ENCODE results near the gene BBC3.

Gene BBC3

GRCh38 chr19:47232422-47233211, 1.6 kb upstream of the BBC3 start:
- no peak overlapping the region for H3K4me3 ChIP-seq (ENCODE audit: low read depth, low read length)

DNA sequence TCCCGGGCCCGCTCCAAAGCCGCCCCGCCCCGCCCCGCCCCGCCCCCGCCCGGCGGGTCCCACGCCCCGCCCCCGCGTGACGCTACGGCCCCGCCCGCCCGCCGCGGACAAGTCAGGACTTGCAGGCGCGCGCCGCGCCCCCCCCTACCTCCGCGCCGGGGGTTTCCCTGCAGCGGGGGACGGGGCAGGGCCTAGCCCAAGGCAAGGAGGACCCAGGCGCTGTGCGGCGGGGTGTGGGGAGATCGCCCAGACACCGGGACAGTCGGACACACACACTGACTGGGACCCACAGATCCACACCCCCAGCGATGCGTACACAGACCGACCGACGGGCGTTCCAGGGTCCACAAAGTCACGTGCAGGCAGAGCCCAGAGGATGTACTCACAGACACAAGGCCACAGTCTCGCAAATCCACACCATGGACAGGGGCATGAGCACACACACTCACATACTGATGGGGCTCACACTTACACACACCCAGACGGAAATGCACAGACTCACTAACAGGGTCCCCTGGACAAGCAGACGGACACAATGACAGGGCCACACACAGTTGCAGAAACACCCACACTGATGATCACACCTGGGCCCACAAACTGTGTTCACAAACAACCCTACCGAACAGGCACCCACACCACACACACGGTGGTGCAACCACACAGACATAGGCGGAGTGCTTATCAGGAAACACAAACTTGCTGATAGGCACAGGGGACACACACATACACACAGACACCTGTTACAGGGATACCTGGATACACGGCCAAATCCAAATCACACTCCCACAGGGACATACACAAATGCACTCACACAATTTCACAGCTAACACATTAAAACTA, 436 bp upstream of the BBC3 start:
- H3K4me3 ChIP-seq (ENCODE audit: low read depth, low read length): peak overlapping the region; percentile 48

DNA sequence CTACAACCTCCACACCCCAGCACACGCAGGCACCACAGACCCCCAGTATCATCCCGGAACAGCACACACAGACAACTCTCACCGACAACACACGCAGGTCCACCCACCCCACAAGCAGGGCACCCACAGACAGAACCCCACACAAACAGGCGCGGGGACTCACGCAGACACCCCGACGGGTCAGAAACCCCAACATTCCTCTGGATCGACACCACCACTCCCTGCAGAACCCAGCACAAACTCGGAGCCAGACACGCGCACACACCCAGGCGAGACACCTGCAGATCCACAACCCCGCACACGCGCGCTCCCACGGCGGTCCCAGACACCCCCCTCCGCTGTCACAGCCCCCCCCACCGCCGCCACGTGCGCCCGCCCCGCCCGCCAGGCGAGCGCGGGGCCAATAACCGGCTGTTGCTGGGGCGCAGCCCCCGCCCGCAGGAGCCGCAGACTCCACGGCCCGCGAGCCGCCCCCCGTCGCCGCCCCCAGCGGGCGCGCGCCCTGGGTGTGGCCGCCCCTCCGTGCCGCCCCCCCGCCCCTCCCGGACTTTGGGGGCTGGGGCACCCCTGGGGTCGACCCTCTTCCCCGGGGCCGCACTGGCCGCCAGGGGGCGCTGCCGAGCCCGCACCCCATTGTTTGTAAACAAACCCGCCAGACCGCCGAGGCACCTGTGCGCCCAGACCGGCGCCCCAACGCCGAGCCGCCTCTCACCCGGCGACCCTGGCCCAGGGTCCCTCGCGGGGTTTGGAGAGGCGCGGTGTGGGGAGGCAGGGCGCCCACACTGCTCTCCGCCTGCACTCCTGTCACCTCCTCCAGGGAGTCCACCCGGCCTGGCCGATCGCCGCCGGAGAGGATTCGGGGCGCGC, 712 bp downstream of the BBC3 start:
- peak overlapping the region; percentile 84 for H3K4me3 ChIP-seq (ENCODE audit: low read depth, low read length)

DNA sequence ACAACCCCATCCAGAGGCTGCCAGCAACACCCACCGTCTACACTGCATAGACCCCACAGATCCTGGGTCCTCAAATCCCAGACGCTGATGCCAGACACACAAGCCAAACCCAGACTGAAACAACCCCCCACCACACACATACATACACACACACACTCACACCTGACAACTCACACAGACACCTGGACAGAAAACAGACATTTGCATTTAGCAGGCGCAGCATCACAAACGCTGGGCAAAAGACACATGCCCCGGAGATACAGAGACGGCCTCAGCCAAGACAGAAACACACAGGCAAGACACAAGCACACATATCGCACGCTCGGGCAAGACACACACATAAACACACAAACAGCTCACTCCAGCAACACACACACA, 1.3 kb downstream of the BBC3 start:
- H3K4me3 ChIP-seq (ENCODE audit: low read depth, low read length): peak overlapping the region; percentile 84

DNA sequence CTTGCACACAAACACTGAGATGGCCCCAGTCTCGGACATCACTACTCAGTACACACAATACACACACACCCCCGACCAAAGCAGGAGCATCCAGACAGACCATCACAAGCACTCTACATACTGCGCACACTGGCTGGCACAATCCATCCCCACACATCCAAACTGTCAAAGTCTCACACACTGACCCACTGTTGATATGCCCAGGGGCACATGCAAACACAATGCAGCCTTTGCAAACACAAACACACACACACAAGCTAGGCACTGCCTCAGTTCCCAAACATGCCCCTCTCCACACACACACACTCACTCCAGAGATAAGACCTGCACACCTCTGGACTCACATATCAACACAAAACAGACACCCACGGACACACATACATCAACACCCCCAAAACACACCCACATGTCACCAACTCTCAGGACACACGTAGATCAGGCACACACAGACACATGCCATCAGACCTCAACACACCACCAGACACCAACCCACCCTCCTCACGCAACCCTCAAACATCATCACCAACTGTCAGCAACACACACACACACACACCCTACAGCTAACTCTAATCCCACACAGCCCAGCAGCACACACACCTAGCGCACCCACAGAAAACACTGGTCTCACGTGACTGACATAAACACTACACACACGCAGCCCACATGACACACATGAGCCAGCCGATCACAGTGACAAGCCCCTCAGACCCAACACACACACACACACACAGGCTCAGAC, 1.9 kb downstream of the BBC3 start:
- H3K4me3 ChIP-seq (ENCODE audit: low read depth, low read length): peak overlapping the region; percentile 84

DNA sequence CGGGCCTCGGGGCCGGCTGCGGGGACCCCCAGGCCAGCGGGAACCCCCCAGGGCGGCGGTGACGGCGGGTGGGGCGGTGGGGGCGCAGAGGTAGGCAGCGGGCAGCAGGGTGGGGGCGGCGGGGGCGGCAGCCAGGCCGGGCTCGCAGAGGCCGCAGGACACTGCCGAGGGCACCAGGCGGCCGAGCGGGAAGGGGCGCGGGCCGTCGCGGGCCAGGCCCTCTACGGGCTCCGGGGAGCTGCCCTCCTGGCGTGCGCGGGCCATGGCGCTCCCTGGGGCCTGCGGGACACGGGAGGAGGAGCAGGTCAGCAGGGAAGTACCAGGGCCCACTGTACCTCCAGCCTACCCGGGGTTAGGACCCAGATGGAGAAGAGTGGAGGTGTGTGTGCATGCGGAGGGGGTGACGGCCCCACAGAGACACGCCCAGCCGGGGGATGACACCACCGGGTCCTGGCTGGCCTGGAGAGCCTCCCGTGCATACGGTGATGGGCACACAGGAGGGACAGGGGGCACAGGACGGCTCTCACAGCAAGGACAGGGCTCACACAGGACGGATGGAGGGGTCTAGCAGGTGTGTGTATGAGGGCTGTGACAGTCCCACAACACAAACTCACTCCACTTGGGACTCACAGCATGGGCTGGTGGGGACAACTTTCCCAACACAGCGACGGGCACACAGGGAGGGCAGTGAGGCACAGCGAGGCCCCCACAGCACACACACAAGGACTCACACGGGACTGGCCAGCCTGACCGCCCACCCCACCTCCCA, 2.6 kb downstream of the BBC3 start:
- peak overlapping the region; percentile 84 for H3K4me3 ChIP-seq (ENCODE audit: low read depth, low read length)

- peak overlapping the region; percentile 40 for H3K4me3 ChIP-seq (ENCODE audit: low read depth, low read length)
Measured at GRCh38 chr19:47227352-47228167, 3.4 kb downstream of the BBC3 start.

GRCh38 chr19:47226426-47227351, 4.3 kb downstream of the BBC3 start:
- peak overlapping the region; percentile 35 for H3K4me3 ChIP-seq (ENCODE audit: low read depth, low read length)

DNA sequence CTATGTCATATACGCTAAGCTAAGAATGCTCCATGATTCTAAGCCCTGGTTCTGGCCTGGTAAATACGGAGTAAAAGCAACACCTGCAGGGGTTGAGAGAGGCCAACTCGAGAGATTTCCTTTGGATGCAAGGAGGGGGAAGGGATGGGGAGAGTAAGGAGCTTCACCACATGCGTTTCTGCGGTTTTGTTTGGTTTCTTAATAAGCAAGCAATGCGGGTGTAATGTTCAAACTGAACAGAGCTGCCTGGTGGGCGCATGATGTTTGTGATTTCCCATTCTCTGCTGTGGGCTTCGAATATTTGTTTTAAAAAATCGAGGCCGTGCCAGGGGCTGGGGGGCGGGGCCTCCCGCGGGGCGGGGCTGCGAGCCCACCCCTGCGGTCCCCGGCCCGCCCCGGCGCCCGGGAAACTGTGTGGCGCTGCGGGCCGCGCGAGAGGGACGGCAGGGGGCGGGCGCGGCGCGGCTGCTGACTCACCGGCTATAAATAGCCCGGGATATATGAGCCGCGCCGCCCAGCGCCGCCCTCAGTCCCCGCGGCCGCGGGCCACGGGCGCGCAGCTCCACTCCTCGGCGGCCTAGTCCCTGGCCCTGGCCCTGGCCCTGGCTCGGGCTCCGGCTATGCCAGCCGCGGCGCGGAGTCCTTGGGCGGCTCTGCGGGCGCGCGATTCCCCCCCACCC, 5.1 kb downstream of the BBC3 start:
- peak overlapping the region; percentile 35 for H3K4me3 ChIP-seq (ENCODE audit: low read depth, low read length)

- no peak overlapping the region for H3K4me3 ChIP-seq (ENCODE audit: low read depth, low read length)
Measured at GRCh38 chr19:47221890-47222289, 9.1 kb downstream of the BBC3 start.

- no peak overlapping the region for H3K4me3 ChIP-seq (ENCODE audit: low read depth, low read length)
Measured at GRCh38 chr19:47221080-47221841, 9.7 kb downstream of the BBC3 start.

- H3K4me3 ChIP-seq (ENCODE audit: low read depth, low read length): no peak overlapping the region
Measured at GRCh38 chr19:47215581-47215980, 15.4 kb downstream of the BBC3 start.

GRCh38 chr19:47210689-47211316, 20.2 kb downstream of the BBC3 start:
- H3K4me3 ChIP-seq (ENCODE audit: low read depth, low read length): no peak overlapping the region

- no peak overlapping the region for H3K4me3 ChIP-seq (ENCODE audit: low read depth, low read length)
Measured at GRCh38 chr19:47210180-47210490, 20.9 kb downstream of the BBC3 start.

DNA sequence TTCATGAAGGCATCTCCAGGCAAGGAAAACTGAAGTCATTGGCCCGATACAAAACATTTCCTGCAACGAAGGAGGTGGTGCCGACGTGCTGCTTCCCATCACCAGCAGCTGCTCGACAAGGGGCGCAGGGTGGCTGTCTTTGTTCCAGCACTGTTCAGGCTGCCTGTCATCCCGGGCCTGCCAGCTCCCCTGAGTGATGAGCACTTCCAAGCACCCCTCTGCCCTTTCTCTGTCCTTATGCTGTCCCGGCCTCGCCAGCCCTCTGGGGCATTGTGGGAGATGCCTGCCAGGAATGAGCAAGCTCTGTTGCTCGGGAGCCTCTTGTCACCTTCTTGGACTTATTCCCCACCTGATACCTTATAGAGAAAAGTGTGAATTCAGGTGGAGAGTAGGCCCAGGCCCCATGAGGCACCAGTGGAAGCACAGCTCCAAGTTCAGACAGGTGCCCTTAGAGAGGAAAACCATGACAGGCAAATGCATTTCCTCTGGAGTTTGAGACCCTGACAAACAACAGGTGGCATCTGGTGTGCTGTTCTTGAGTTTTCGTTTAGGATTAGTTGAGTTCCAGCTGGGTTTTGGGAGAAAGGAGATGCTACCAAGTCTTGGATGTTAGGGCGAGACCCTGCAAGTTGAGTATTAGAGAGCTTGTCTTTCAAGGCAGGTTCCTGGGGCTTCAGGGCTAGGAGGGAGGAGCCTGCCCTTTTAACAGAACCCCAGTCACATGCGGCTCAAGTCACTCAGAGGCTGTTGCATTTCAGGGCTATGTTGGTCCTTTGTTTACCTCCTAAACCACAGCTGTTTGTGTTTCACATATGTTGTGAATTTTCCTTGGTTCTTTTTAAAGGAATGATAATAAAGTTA, 21.4 kb downstream of the BBC3 start:
- no peak overlapping the region for H3K4me3 ChIP-seq (ENCODE audit: low read depth, low read length)

Data from iPS-11a (cell line).